HG02840 (cell line): ENCODE data around the gene TRAPPC2.
"Not testable (repeated sequence)": the region's sequence is repeated elsewhere in the genome, so short reads cannot be mapped to it uniquely, and the experiment has no call there.

Experiments used
- ATAC-seq: cut with Tn5 transposase; IDR thresholded peaks from one replicate; pipeline ENCODE4 v1.9.1; 2021; ENCODE audit warnings: mild to moderate bottlenecking, moderate library complexity, moderate number of reproducible peaks; ENCODE audit not compliant: unreplicated experiment, low FRiP score

The TRAPPC2 gene

DNA sequence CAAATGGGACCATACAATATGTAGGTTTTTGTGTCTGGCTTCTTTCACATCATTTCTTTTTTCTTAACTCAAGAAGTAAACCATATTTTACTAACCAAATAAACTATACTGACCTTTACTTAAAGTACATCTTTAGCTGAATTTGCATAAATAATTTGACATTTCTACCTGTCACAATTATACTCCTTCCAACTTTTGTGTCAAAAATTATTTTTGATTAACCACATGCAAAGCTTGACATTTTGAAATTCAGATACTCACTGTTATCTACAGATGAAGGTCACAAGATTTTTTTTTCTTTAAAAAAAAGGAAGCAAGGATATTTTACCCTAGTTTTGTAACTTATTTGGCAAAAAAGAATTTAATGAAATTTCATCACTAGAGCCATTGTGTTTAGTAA, 57.5 kb downstream of the TRAPPC2 start:
- ATAC-seq = no peak

DNA sequence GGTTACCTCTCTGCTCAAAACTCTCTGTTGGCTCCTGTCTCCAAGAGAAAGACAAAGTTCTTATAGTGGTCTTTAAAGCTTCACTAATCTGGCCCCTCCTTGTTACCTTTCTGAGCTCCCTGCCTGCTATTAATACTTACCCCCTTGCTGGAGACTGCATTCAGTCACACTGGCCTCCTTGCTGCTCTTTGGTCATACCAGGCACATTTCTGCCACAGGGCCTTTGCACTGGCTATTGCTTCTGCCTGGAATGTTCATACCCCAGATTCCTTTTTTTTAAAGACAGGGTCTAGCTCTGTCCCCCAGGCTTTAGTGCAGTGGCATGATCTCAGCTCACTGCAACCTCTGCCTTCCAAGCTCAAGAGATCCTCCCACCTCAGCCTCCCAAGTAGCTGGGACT, 61.4 kb downstream of the TRAPPC2 start:
- ATAC-seq = no peak

DNA sequence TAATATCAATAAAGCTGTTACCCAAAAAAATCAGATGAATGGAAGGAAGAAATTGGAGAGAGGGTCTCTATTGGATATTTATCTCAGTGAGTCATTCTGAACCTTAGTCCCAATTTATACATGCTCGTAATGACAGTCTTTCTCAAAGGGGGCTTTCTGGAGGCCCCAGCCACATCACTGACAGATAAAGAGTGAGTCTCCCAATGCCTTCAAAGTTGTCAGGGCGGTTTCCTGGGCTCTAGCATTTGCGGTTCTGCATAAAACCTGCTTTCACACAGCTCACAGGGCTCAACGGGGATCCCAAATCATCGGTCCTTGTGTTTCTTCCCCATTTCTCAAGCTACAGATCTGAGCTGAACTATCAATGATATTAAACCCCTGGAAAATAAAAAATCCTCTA, 64.2 kb downstream of the TRAPPC2 start:
- ATAC-seq = no peak

DNA sequence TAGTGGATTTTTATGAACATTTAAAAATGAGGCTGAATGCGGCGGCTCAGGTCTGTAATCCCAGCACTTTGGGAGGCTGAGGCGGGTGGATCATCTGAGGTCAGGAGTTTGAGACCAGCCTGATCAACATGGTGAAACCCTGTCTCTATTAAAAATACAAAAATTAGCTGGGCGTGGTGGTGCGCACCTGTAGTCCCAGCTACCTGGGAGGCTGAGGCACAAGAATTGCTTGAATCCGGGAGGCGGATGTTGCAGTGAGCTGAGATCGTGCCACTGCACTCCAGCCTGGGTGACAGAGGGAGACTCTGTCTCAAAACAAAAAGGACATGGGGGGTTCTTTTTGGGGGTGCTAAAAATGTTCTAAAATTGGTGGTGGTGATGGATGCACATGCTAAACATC, 64.7 kb downstream of the TRAPPC2 start:
- ATAC-seq = not testable (repeated sequence)

DNA sequence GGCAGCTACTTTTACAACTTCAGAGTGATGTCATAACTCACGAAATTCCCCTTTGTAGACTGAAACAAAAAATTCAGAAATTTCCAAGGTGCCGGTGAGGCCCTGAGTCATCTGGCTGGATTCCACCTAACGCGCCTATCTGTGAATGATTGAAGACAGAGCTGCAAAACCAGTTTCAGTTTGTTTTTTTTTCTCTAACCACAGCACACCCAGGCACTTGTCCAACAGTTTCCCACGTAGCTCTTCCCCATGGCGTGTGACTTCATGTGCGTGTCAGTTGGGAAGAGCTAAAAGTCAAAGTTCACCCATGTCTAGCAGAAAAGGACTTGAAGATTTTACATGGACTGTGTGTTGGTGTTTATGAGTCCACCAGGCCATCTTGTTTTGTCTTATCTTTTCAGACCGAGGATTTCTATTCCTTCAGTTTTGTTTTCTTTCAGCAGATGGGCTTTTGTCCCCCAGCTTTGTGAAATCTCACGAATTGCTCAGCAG, 65.1 kb downstream of the TRAPPC2 start:
- ATAC-seq = peak; percentile 81

DNA sequence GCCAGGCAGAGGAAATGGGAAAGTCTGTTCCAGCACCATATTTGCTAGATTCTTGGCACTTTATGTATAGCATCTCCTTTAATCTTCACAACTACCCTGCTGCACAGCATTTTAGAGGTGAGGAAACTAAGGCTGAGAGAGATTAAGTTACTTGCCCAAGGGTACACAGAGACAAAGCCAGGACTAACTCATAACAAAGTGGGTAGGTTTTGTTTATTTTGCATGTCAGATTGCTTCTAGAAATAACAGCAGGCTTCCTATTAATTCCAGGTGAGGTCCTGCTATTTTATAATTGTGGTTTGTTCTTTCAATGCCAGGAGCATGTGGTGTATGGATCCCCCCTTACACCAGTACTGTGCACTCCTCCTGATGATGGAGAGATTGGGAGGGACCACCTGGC, 66.5 kb downstream of the TRAPPC2 start:
- no peak for ATAC-seq

DNA sequence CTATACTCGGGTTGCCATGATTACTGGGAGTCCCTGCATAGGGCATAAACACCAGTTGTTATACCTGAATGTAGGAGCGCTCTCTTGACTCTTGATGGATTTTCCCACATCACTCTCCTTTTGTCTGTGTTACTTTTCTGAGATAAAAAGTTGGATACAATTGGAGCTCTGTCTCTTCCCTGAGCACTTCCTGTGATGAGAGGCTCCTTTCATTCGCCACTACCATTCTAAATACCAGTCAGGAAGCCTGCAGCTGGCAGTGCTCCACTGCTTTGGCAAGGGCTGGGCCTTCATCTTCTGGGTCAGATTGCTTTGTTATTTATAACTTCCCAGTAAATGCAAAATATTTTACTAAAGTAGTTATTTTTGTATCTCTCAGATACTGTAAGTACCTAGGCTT, 67.6 kb downstream of the TRAPPC2 start:
- ATAC-seq = no peak

DNA sequence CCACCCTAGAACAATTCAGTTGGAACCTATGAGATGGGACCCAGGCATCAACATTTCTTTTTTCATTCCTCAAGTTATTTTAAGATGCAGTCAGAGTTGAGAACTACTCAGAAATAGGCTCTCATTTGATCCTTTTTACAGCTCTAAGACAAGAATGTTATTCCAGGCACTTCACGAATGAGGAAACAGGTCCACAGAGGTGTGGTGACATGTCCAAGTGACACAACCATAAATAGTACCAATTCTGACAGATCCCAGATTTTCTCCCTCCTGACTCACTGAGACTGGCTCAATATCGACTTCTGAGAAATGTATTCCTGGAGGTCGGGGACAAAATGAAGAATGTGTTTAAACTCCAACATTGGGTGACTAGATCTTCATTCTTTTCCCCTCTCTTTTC, 70.4 kb downstream of the TRAPPC2 start:
- ATAC-seq = no peak

DNA sequence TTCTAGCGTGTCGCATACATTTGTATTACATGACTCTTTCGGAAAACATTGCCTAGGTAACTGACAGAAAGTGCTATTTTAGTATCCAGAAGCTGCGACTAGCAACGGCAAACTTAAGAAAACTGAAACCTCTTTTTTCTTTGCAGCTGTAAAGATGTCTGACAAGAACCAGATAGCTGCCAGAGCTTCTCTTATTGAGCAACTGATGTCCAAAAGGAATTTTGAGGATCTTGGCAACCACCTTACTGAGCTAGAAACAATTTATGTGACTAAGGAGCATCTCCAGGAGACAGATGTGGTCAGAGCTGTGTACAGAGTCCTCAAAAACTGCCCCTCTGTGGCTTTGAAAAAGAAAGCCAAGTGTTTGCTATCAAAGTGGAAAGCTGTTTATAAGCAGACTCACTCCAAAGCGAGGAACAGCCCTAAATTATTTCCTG, 72.0 kb downstream of the TRAPPC2 start:
- peak; percentile 62 for ATAC-seq
